Measurements from ENCODE around the gene CNTFR.

DNA sequence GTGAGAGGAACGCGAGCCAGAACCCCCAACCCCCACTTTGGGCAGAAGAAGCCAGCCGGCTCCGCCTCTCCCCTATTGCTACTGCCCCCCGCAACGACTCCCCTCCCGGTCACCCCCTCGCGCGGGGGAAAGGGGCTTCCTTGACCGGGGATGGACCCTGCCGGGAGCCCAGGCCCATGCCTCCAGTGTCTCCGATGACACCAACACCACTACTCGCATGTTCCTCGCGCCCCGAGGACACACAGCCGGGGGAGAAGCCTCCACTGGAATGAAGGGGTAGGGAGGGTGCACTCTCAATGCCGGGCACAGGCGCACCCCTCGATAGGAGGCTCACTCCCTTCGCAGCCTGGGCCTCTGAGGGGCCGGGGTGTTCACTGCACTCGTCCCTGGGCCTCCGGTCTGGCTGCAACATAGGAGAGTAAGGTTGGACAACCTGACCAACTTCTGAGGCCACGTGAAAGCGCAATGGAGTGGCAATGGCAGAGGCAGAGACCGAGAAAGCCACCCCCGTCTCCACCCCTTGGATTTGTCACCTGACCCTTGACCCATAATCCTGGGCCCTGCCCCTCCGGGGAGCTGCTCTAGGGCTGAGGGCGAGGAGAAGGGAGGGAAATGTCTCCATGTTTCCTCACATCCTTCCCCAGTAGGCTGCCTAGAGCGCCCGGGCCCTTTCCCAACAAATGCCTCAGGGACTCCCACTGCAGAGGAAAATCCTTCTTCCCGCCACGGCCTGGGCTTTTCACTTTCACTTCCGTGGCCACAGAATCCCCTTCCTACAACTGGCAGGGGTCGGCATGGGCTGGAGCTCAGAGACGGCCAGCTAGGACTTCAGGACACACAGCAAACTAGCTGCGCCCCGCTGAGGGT, 1.1 kb upstream of the CNTFR start:
- TF ChIP-seq, protein P1, sequence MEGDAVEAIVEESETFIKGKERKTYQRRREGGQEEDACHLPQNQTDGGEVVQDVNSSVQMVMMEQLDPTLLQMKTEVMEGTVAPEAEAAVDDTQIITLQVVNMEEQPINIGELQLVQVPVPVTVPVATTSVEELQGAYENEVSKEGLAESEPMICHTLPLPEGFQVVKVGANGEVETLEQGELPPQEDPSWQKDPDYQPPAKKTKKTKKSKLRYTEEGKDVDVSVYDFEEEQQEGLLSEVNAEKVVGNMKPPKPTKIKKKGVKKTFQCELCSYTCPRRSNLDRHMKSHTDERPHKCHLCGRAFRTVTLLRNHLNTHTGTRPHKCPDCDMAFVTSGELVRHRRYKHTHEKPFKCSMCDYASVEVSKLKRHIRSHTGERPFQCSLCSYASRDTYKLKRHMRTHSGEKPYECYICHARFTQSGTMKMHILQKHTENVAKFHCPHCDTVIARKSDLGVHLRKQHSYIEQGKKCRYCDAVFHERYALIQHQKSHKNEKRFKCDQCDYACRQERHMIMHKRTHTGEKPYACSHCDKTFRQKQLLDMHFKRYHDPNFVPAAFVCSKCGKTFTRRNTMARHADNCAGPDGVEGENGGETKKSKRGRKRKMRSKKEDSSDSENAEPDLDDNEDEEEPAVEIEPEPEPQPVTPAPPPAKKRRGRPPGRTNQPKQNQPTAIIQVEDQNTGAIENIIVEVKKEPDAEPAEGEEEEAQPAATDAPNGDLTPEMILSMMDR (IDR thresholded peaks at IDR 0.05 in 8 of 11, conservative IDR thresholded peaks at IDR 0.05 in 3 of 11) = no peak
- TF ChIP-seq POLR2A (IDR thresholded peaks at IDR 0.05) = no peak
